ENCODE results near the gene MCC.
A peak's percentile ranks its signal among the peaks of the same experiment; 100 is the strongest.

Gene MCC

GRCh38 chr5:113164021-113164420, 324.2 kb downstream of the MCC start:
- no peak for DNase-seq

DNA sequence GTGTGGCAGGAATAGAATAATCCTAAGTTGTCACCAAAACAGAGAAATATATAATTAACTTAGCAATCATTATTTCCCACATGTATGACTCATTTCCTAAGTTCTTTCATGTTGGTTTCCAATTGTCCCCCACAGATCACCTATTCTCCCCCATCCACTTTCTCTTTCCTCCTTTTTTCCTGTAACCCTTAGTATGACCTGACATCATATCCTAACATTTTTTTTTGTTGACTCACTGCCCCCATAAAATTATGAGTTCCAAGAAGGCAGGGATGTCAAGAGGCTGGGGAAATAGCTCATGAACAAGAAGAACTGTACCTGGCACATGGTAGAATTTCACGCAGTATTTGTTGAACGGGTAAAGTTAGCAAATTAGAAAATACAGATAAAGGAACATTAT, 324.9 kb downstream of the MCC start:
- DNase-seq = no peak

GRCh38 chr5:113162770-113163169, 325.5 kb downstream of the MCC start:
- no peak for DNase-seq

DNA sequence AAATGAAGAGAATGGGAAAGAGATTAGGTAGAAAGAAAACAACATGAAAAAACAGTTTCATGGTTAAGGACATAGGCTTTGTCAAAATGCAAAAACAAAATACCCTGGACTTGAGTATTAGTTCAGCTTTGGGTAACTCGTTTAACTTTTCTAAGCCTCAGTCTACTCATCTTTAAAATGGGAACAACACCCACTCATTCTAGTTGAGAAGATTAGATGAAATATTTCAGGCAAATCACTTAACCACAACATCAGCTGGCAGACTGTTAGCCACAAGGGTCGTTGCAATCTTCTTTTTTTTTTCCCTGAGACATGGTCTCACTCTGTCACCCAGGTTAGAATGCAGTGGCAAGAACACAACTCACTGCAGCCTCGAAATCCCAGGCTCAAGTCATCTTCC, 326.0 kb downstream of the MCC start:
- DNase-seq = no peak

- DNase-seq = no peak
These were observed 326.4 kb downstream of the MCC start for GRCh38 chr5:113161806-113162205.

- no peak for DNase-seq
These were observed 330.4 kb downstream of the MCC start for GRCh38 chr5:113157886-113158285.

DNA sequence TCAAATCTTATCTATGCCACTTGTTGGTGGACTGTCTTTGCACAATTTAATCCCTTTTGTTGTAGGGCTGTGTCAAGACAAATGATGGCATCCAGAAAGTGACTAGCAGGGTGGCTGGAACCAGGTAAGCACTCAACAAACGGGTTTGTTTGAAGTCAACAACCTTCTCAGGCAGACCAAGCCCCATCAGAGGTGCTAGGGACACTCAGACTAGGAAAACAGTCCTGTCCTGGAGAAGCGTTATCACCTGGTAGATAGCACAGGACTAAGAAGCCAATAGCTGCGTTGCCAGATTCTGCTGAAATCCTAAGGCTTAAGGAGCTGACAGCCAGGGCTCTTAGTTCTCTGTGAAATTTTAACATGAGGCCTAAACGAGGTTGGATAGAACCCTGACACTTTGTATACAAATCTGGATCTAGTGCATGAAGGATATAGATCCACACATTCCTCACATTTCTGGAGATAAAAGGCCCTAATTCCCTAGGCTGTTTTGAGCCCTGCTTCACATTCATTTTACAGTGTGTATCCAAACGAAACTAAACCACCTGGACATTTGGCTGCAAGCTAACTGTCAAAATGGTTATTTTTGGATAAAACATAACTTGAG, 331.9 kb downstream of the MCC start:
- DNase-seq = no peak

- DNase-seq = no peak
These were observed 334.6 kb downstream of the MCC start for GRCh38 chr5:113153512-113154097.

- no peak for DNase-seq
These were observed 335.9 kb downstream of the MCC start for GRCh38 chr5:113152380-113152740.

- no peak for DNase-seq
These were observed 336.4 kb downstream of the MCC start for GRCh38 chr5:113151641-113152379.

- DNase-seq = no peak
These were observed 337.4 kb downstream of the MCC start for GRCh38 chr5:113150821-113151220.

DNA sequence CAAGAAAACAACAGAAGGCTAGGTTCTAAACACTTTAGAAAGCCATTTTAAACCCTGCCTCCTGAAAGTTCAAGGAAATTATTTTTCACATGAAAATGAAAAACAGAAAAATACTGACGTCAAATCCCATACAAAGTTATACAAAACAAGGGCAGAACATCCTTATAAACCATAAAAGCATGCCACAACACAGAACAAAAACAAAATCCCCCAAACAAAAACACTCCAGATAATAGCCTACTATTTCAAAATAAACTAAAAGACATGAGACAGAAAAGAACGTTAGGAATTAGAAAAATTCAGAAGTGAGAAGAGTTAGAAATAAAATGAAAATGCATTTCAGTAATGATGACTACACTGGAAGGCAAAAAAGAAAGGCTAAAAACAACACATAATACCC, 338.0 kb downstream of the MCC start:
- DNase-seq = no peak

DNA sequence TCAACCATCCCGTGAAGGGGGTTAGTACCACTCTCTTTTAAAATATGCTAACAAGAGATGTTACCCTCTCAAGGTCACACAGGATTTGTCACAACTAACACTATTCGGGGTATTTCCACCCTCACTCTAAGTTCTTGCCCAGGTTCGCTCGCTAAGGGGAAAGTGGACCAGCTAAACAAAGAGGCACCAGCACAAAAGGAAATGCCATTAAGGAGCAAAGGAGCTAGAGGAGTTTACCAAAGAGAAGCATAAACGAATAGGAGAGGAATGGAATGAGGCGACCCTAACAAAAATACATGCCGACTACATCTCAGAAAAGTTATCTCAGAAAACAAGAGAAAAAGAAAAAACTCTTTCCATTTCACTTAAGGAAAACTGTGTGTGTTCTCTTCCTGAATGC, 340.7 kb downstream of the MCC start:
- no peak for DNase-seq

GRCh38 chr5:113147101-113147508, 341.1 kb downstream of the MCC start:
- DNase-seq = no peak

DNA sequence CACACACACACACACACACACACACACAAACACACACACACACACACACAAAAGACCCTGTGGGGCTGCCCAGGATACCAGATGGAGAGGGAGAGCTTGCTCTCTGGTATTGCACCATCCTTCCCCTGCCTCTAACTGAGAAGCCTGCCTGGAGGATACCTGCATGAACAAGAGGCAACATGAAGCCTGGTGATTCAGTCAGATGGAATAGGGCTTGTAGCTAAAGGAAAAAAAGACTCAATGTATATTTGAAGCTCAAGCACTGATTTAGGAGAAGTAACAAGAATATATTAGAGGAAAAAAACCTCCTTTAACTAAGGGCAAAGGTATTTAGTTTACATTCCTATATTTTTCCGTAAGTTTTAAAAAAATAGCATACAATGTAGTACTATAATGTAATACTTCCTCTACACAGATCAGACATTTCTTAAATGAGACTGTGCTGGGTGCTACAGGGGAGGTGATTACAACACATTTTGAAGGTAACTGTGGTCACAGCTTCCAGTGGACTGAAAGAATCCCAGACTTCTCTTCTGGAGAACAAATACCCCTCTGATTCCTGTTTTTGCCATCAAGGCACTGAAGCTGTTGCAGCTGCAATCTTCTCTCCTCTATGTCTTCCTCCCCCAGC, 342.4 kb downstream of the MCC start:
- DNase-seq = no peak

DNA sequence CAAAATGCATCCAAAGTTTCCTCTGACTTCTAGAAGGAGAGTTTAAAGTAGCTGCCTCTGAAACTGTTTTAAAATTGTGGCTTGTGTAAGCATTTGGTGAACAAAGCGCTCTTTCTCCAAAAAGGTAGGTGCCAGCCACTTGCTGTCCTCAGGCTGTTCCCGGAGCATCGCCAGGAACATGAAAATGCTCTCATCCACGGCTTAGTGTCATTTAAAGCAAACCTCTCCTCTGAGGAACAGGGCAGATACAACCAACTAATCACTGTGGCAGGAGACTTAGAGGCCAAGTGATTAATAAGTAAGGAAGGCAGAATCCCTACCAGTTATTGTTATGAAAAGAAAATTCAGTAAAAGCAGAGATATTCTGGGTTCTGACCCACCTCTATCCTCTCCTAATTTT, 346.1 kb downstream of the MCC start:
- no peak for DNase-seq

- no peak for DNase-seq
These were observed 347.2 kb downstream of the MCC start for GRCh38 chr5:113140837-113141671.

DNA sequence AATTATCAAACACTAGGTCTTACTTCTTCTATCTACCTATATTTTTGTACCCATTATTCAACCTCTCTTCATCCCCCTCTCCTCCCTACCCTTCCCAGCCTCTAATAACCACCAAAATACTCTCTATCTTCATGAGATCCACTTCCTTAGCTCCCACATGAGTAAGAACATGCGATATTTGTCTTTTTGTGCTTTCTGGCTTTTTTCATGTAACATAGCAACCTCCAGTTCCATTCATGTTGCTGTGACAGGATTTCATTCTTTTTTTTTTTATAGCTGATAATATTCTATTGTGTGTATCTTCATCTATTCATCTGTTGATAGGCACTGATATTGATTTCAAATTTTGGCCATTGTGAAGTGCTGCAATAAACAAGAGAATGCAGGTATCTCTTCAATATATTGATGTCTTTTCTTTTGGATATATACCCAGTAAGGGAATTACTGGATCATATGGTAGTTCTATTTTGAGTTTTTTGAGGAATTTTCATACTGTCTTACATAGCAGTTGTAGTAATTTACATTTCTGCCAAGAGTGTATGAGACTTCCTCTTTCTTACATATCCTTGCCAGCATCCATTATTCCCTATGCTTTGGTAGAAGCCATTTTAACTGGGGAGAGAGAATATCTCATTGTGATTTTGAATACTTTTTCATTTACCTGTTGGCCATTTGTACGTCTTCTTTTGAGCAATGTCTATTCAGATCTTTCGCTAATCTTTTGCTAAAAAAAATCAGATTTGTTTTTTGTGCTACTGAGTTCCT, 354.9 kb downstream of the MCC start:
- DNase-seq = peak in 1 of 2 experiments; percentile 8

DNA sequence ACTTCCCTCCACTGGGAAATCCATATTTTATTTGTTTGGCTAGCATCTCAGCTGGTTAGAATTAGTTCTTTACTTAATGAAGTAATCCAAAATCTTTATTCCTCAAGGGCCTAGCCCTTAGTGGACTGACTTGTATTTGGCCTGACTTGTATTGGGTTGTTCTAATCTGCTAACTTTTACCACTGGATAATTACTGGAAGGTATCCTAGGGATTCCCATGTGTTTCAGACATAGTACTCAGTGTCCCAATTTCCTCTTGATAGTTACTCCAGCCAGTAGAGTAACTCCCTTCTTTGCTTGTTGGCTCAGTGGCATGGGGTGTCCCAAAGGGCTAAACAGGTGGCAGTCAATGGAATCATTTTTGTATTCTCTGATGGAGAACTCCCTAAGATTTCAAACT, 355.7 kb downstream of the MCC start:
- no peak for DNase-seq

DNA sequence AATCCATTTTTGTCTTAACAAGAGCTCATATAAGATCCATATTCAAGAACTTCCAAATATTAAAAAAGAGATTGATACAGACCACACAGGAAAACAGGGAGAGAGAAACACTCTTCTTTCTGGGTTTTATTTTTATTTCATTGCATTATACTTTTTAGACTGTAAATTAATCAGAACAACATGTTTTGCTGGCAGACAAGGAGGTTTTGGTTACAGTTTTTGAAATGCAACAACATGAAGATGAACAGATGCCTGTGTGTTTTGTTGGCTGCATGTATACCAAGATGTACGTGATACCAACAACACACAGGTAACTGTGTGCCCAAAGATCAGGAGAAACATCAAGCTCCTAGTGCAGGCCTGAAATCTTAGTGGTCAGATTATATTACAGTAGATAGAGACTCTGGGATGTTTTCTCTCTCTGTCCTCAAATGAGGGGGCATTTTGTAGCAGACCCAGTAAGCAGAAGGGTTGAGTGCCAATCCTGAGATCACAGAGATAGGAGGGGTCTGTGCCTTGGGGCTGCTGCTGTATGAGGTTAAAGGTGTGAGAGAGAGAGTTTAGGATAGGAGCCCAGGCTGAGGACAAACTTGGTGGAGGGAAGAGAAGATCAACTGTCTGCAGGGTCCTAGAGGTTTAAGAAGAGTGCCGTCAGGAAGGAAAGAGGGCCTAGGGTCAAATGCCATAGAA, 359.5 kb downstream of the MCC start:
- no peak for DNase-seq

GRCh38 chr5:113128082-113128481, 360.2 kb downstream of the MCC start:
- DNase-seq = no peak

DNA sequence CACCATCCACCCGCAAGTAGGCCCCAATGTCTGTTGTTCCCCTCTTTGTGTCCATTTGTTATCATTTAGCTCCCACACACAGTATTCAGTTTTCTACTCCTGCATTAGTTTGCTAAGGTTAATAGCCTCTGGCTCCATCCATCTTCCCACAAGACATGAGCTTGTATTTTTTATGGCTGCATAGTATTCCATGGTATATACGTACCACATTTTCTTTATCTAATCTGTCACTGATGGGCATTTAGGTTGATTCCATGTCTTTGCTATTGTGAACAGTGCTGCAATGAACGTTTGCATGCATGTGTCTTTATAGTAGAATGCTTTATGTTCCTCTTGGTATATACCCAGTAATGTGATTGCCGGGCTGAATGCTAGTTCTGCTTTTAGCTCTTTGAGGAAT, 361.2 kb downstream of the MCC start:
- no peak for DNase-seq

Measured in Kasumi-1 (cell line).